ENCODE data around the gene TM2D3. TPM values are rescaled to one million over a fixed set of nuclear protein-coding genes. Genes with fewer than 3 reads are reported as not detected.

TM2D3 gene
- total and polyA plus RNA-seq, 2 experiments from 2014 or later, result 26.2 to 36.6 TPM

GRCh38 chr15:101654171-101654570 is 2.0 kb upstream of the TM2D3 start (continued):
- TF ChIP-seq CTCF (conservative IDR thresholded peaks at IDR 0.05; ENCODE audit: low read depth in 2 of 2), result no peak
- no peak for TF ChIP-seq ETS1 (IDR thresholded peaks at IDR 0.05)
- TF ChIP-seq STAT1 (IDR thresholded peaks at IDR 0.05; ENCODE audit: unreplicated experiment), result no peak
- TF ChIP-seq JUNB (IDR thresholded peaks at IDR 0.05; ENCODE audit: unreplicated experiment), result no peak
- no peak for TF ChIP-seq ZNF114 (CRISPR knock-in tag; IDR thresholded peaks at IDR 0.05)

GRCh38 chr15:101652786-101653430 is 727 bp upstream of the TM2D3 start:
- Histone ChIP-seq H3K36me3 (ENCODE audit: insufficient read depth) (peaks cover 4% of the 10 kb centered on the region; the same call in 1 of the 2 replicates), H3K27ac (ENCODE audit: low read depth) (no peak overlapping the region), H3K4me3 (peak overlapping the region; percentile 83), H2AFZ (peak overlapping the region; percentile 100), H3K4me2 (peak overlapping the region; percentile 89), H4K20me1 (replicated peaks; ENCODE audit: insufficient read depth) (peaks cover 3% of the 10 kb centered on the region), H3K9me2 (ENCODE audit: insufficient read depth) (no peaks in the 10 kb centered on the region), H3K27me3 (ENCODE audit: insufficient read depth) (peaks cover 9% of the 10 kb centered on the region; the same call in 1 of the 2 replicates), H3K4me1 (ENCODE audit: insufficient read depth) (no peaks in the 10 kb centered on the region), H3K79me2 (replicated peaks; ENCODE audit: insufficient read depth) (peaks cover 38% of the 10 kb centered on the region), H3F3A (replicated peaks; ENCODE audit: low read depth) (no peaks in the 10 kb centered on the region)
- Mint-ChIP-seq H3K27me3 (ENCODE audit: insufficient read depth, low read depth, poor library complexity) (peaks cover 7% of the 10 kb centered on the region), H3K9me3 (peaks cover 20% of the 10 kb centered on the region; the same call in 2 of the 3 replicates), H3K36me3 (ENCODE audit: low read depth) (peaks cover 44% of the 10 kb centered on the region), H3K27ac (no peak overlapping the region), H3K4me3 (peak overlapping the region; percentile 92), H3K4me1 (peaks cover 6% of the 10 kb centered on the region)
- DNase-seq (ENCODE audit: low spot score), result peak; percentile 54
- peak; percentile 52 for ATAC-seq
- TF ChIP-seq ZNF331 (CRISPR knock-in tag; IDR thresholded peaks at IDR 0.05; ENCODE audit: low read depth) (no peak), ZNF114 (CRISPR knock-in tag; IDR thresholded peaks at IDR 0.05) (no peak)

- Histone ChIP-seq H3K9me2 (ENCODE audit: insufficient read depth) (no peaks in the 10 kb centered on the region), H3F3A (replicated peaks; ENCODE audit: low read depth) (no peaks in the 10 kb centered on the region), H3K4me3 (peak overlapping the region; percentile 83), H3K4me2 (peak overlapping the region; percentile 89), H3K79me2 (replicated peaks; ENCODE audit: insufficient read depth) (peaks cover 39% of the 10 kb centered on the region), H2AFZ (peak overlapping the region; percentile 97), H4K20me1 (replicated peaks; ENCODE audit: insufficient read depth) (peaks cover 6% of the 10 kb centered on the region), H3K4me1 (ENCODE audit: insufficient read depth) (no peaks in the 10 kb centered on the region), H3K27me3 (ENCODE audit: insufficient read depth) (peaks cover 9% of the 10 kb centered on the region; the same call in 1 of the 2 replicates), H3K27ac (ENCODE audit: low read depth) (peak overlapping the region; percentile 85), H3K36me3 (ENCODE audit: insufficient read depth) (peaks cover 4% of the 10 kb centered on the region; the same call in 1 of the 2 replicates)
- TF ChIP-seq REST (IDR thresholded peaks at IDR 0.05; ENCODE audit: unreplicated experiment) (no peak), CREB1 (CRISPR knock-in tag; IDR thresholded peaks at IDR 0.05; ENCODE audit: low read depth) (no peak), POLR2AphosphoS5 (IDR thresholded peaks at IDR 0.05; ENCODE audit: low read depth) (no peak)
- H3K36me3 Mint-ChIP-seq (ENCODE audit: low read depth), result peaks cover 44% of the 10 kb centered on the region
- H3K27me3 Mint-ChIP-seq (ENCODE audit: insufficient read depth, low read depth, poor library complexity), result peaks cover 7% of the 10 kb centered on the region
- peak; percentile 77 for ATAC-seq
- H3K4me1 Mint-ChIP-seq, result peaks cover 6% of the 10 kb centered on the region
- peak overlapping the region; percentile 92 for H3K4me3 Mint-ChIP-seq
- peaks cover 20% of the 10 kb centered on the region; the same call in 2 of the 3 replicates for H3K9me3 Mint-ChIP-seq
- peak overlapping the region; percentile 95 for H3K27ac Mint-ChIP-seq
- peak; percentile 59 for DNase-seq (ENCODE audit: low spot score)
These were observed 555 bp downstream of the TM2D3 start for GRCh38 chr15:101651554-101652097.

All from GM23338 (cell line).